Keratinocyte (primary cell): ENCODE measurements around the gene PRR9. TPM values are rescaled to one million over a fixed set of nuclear protein-coding genes. Genes with fewer than 3 reads are reported as not detected.

ENCODE experiments used
- DNase-seq: peaks from one replicate; pipeline ENCODE4 v3.0.0-alpha.2; 2011; ENCODE audit warnings: low read depth, missing footprints, low spot score
- FAIRE-seq: peaks from 2 replicates; lab custom pipeline; 2011; peaks lifted over from hg19 to GRCh38; lab: Jason Lieb, UNC
- H2AFZ ChIP-seq: 2 replicates; pipeline ENCODE4 v1.6.0; 2012; ENCODE audit warnings: low read length, control low read depth, inconsistent platforms; ENCODE audit not compliant: control insufficient read depth
- H3K27ac ChIP-seq: 2 replicates; pipeline ENCODE4 v1.5.1; 2011; ENCODE audit warnings: low read length; ENCODE audit not compliant: control insufficient read depth, insufficient read depth
- H3K27me3 ChIP-seq: 3 replicates; pipeline ENCODE4 v1.6.0; 2011; ENCODE audit warnings: low read length; ENCODE audit not compliant: control insufficient read depth, insufficient read depth; ENCODE audit errors: extremely low read depth
- H3K36me3 ChIP-seq, 2 experiments: 2 replicates in 1 of 2; 3 replicates in 1 of 2; pipeline ENCODE4 v1.5.1; 2011; ENCODE audit warnings: low read length in 2 of 2, mild to moderate bottlenecking in 1 of 2; ENCODE audit not compliant: control insufficient read depth in 2 of 2, insufficient read depth in 2 of 2; ENCODE audit errors: extremely low read depth in 1 of 2
- H3K4me1 ChIP-seq: 3 replicates; pipeline ENCODE4 v1.5.1; 2011; ENCODE audit warnings: low read length; ENCODE audit not compliant: control insufficient read depth, insufficient read depth; ENCODE audit errors: extremely low read depth
- H3K4me2 ChIP-seq: 3 replicates; pipeline ENCODE4 v1.6.0; 2011; ENCODE audit warnings: low read depth, low read length; ENCODE audit not compliant: control insufficient read depth, insufficient read depth; ENCODE audit errors: extremely low read depth
- H3K4me3 ChIP-seq, 3 experiments: fragments of 200-600 bp in 1 of 3; sonication (generic) in 1 of 3; 2 replicates in 2 of 3; 3 replicates in 1 of 3; pipeline ENCODE4 v1.5.1; 2011 to 2016; ENCODE audit warnings: low read length in 3 of 3, mild to moderate bottlenecking in 3 of 3, control low read depth in 2 of 3, inconsistent platforms in 1 of 3, low read depth in 1 of 3, mixed read lengths in 1 of 3, mixed run types in 1 of 3, moderate library complexity in 1 of 3; ENCODE audit not compliant: control insufficient read depth in 2 of 3, insufficient read depth in 2 of 3; ENCODE audit errors: extremely low read depth in 1 of 3
- H3K79me2 ChIP-seq: 2 replicates; pipeline ENCODE4 v1.6.0; 2012; ENCODE audit warnings: low read length; ENCODE audit not compliant: control insufficient read depth, insufficient read depth
- H3K9ac ChIP-seq: 3 replicates; pipeline ENCODE4 v1.6.0; 2011; ENCODE audit warnings: low read length; ENCODE audit not compliant: control insufficient read depth, insufficient read depth; ENCODE audit errors: extremely low read depth
- H3K9me1 ChIP-seq: 3 replicates; pipeline ENCODE4 v1.6.0; 2011; ENCODE audit warnings: low read length; ENCODE audit not compliant: control insufficient read depth, insufficient read depth; ENCODE audit errors: extremely low read depth
- H3K9me3 ChIP-seq: 2 replicates; pipeline ENCODE4 v1.5.1; 2012; ENCODE audit warnings: low read depth, low read length; ENCODE audit not compliant: control insufficient read depth
- H4K20me1 ChIP-seq: 3 replicates; pipeline ENCODE4 v1.6.0; 2011; ENCODE audit warnings: low read length; ENCODE audit not compliant: control insufficient read depth, insufficient read depth; ENCODE audit errors: extremely low read depth
- EZH2 ChIP-seq: IDR thresholded peaks from one replicate; pipeline ENCODE4 v1.6.1; 2012; ENCODE audit warnings: inconsistent platforms, mild to moderate bottlenecking, low read length, moderate library complexity
- dilution Hi-C: fragments of 300-500 bp; cut with MboI; formaldehyde crosslinking; loops from one replicate; pipeline ENCODE4 v1.7.0; 2020; ENCODE audit warnings: low sequenced_read_pairs; ENCODE audit not compliant: extremely low pct_ligation_motif_present
- polyA plus RNA-seq, 5 experiments: library from polyadenylated mRNA; depleted of rRNA in 3 of 5; stranded (reverse) in 3 of 5; stranded (forward) in 1 of 5; unstranded in 1 of 5; fragments of >200 nt; gene quantifications; 1 replicate in 1 of 5; 2 replicates in 3 of 5; 3 replicates in 1 of 5; pipeline versions ENCODE4 v1.2.1 to v1.2.3, GENCODE V29; 2011 to 2012; ENCODE audit warnings: missing spikeins in 2 of 5, low read depth in 1 of 5, low replicate concordance in 1 of 5
- TF ChIP-seq, protein P1 (sequence below), 3 experiments: IDR thresholded peaks in 1 of 3; conservative IDR thresholded peaks in 1 of 3; optimal IDR thresholded peaks in 1 of 3; 2 replicates in 2 of 3; 3 replicates in 1 of 3; pipeline versions ENCODE3 to v1.5.1; 2011; ENCODE audit warnings: low read length in 3 of 3, mild to moderate bottlenecking in 3 of 3, moderate library complexity in 2 of 3, control low read depth in 1 of 3, inconsistent platforms in 1 of 3; ENCODE audit not compliant: insufficient read depth in 2 of 3; ENCODE audit errors: extremely low read depth in 1 of 3

PRR9 gene
- polyA plus RNA-seq, 1 donor (not counting 4 experiments of a cell fraction or from before 2014, with no cell fraction given), result 2.6 TPM

DNA sequence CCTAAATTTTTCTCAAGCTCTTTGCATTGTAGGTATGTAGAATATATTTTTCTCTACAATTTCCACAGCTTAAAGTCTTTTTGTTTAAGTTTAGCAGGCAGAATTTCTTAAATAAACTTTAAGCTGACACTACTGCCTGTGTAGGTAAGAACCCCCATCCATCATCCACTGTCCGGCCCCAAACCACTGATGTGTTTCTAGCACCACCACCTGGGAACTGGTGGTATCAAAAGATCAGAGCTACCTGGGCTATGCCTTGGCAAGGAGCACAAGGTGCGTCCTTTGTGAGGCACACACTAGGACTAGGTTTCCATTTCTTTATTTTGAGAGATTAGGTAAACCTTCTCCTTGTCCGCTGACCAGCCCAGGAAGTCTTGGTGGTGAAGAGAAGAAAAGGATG, 24.7 kb upstream of the PRR9 start:
- FAIRE-seq (peak; percentile 88), DNase-seq (no peak)
- H3K36me3 ChIP-seq, result no peaks in the 10 kb centered on the region
- no peak overlapping the region for H3K4me3 ChIP-seq
- no peaks in the 10 kb centered on the region for H3K9me1 ChIP-seq
- H3K9me3 ChIP-seq, result no peaks in the 10 kb centered on the region
- H3K9ac ChIP-seq, result no peak overlapping the region
- H2AFZ ChIP-seq, result no peak overlapping the region
- dilution Hi-C loops, result no loop called here
- TF ChIP-seq EZH2, result no peak
- TF ChIP-seq, protein P1, sequence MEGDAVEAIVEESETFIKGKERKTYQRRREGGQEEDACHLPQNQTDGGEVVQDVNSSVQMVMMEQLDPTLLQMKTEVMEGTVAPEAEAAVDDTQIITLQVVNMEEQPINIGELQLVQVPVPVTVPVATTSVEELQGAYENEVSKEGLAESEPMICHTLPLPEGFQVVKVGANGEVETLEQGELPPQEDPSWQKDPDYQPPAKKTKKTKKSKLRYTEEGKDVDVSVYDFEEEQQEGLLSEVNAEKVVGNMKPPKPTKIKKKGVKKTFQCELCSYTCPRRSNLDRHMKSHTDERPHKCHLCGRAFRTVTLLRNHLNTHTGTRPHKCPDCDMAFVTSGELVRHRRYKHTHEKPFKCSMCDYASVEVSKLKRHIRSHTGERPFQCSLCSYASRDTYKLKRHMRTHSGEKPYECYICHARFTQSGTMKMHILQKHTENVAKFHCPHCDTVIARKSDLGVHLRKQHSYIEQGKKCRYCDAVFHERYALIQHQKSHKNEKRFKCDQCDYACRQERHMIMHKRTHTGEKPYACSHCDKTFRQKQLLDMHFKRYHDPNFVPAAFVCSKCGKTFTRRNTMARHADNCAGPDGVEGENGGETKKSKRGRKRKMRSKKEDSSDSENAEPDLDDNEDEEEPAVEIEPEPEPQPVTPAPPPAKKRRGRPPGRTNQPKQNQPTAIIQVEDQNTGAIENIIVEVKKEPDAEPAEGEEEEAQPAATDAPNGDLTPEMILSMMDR (optimal IDR thresholded peaks at IDR 0.05 in 1 of 3, IDR thresholded peaks at IDR 0.05 in 1 of 3, conservative IDR thresholded peaks at IDR 0.05 in 1 of 3; ENCODE audit: extremely low read depth in 1 of 3, insufficient read depth in 2 of 3, low read length in 3 of 3), result peak; percentile 82 to 93 (median 89)
- no peaks in the 10 kb centered on the region for H4K20me1 ChIP-seq
- peaks cover 10% of the 10 kb centered on the region for H3K4me1 ChIP-seq
- H3K27me3 ChIP-seq, result no peaks in the 10 kb centered on the region
- H3K79me2 ChIP-seq, result no peaks in the 10 kb centered on the region
- H3K27ac ChIP-seq, result no peak overlapping the region
- H3K4me2 ChIP-seq, result no peak overlapping the region

DNA sequence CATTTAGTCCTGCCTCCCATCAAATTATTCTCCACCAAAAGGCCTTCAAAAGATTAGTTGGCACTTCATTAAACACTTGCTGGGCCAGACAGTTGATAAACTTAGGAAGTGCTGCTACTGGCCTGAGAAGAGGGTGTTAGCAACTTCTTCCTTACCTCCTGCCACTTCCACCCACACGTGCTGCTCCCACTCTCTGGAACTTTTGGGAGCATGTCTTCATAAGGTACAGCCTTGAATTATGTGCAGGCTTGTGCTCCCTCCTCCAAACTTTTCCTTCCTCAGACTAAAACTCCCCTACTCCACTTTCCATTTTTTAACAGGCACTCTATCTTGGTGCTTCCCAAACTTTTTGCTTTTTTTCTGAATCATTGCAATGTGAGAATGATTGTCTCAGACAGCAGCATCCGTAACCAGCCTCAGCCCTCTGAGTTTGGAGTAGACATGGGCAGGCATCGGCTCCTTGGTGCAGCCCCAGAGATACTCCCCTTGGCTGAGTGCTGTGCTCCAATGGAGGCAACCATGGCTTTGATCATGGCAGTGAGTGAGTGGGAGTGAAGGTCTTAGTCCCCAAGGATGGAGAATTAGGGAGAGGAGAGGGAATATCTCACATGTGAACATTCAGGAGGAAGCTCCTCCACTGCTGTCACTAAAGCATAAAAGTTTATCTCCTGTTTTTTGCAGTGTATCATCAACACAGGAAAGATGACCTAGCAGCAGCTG, 22.9 kb upstream of the PRR9 start:
- TF ChIP-seq EZH2, result no peak
- TF ChIP-seq, protein P1 (optimal IDR thresholded peaks at IDR 0.05 in 1 of 3, IDR thresholded peaks at IDR 0.05 in 1 of 3, conservative IDR thresholded peaks at IDR 0.05 in 1 of 3; ENCODE audit: extremely low read depth in 1 of 3, insufficient read depth in 2 of 3, low read length in 3 of 3), result no peak
- H3K27me3 ChIP-seq, result peaks cover 3% of the 10 kb centered on the region
- no peak overlapping the region for H3K27ac ChIP-seq
- dilution Hi-C loops, result loop anchor here (5.0 kb wide), 1 partner anchor 38 kb away; no protein-coding TSS in a partner anchor
- H3K79me2 ChIP-seq, result no peaks in the 10 kb centered on the region
- H3K4me3 ChIP-seq, result no peak overlapping the region
- FAIRE-seq, result no peak
- no peaks in the 10 kb centered on the region for H4K20me1 ChIP-seq
- H3K4me2 ChIP-seq, result no peak overlapping the region
- no peak overlapping the region for H3K9ac ChIP-seq
- peaks cover 2% of the 10 kb centered on the region for H3K4me1 ChIP-seq
- H3K9me1 ChIP-seq, result no peaks in the 10 kb centered on the region
- H3K9me3 ChIP-seq, result no peaks in the 10 kb centered on the region
- DNase-seq, result no peak
- no peaks in the 10 kb centered on the region for H3K36me3 ChIP-seq
- H2AFZ ChIP-seq, result no peak overlapping the region
